ENCODE measurements around the gene C1D.

- TF ChIP-seq EZH2 (IDR thresholded peaks at IDR 0.05; ENCODE audit: borderline replicate concordance, low read depth, low read length, severe bottlenecking) (no peak), CTCF (IDR thresholded peaks at IDR 0.05; ENCODE audit: extremely low read depth in 1 of 2, insufficient read depth in 1 of 2, low read depth in 1 of 2, low read length in 2 of 2) (no peak)
Observed at GRCh38 chr2:67997903-67998302, 64.9 kb downstream of the C1D start.
